Measurements from ENCODE around the gene C1orf56. TPM values are rescaled to one million over a fixed set of nuclear protein-coding genes. Genes with fewer than 3 reads are reported as not detected.

Gene C1orf56
- polyA plus RNA-seq, 1 donor from 2014 or later, result 0.87 TPM

DNA sequence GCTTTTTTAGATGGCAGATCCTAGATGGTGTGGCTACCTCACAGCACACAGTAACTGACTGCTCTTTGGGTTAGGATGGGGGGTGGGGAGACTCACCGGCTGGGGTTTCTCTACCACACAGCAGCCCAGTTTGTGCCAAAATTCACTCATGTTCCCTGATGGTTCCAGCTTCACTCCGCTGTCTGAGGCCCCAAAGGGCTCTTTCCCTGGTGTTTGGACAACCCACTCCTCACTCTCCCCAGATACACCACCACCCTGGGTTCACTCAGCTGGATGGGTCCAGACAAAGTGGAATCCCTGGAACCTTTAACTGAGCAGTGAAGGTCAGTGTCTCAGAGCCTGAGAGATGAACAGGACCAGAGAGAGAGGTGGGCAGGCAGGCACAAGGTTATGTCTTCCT lies 8.0 kb downstream of the C1orf56 start:
- Histone ChIP-seq H3K4me3 (ENCODE audit: low read length) (no peak overlapping the region), H3K9me2 (ENCODE audit: insufficient read depth, low read length) (no peaks in the 10 kb centered on the region), H3K79me2 (replicated peaks; ENCODE audit: insufficient read depth, low read length) (peaks cover 36% of the 10 kb centered on the region), H3K27ac (ENCODE audit: low read length) (no peak overlapping the region), H3F3A (ENCODE audit: insufficient read depth, low read length, poor library complexity, severe bottlenecking) (peaks cover 1% of the 10 kb centered on the region), H3K4me2 (ENCODE audit: low read length) (no peak overlapping the region), H3K9me3 (ENCODE audit: low read length) (no peaks in the 10 kb centered on the region), H3K9ac (ENCODE audit: low read length) (no peak overlapping the region), H2AFZ (ENCODE audit: low read depth, low read length) (no peak overlapping the region), H3K36me3 (ENCODE audit: insufficient read depth, low read length) (peaks cover 4% of the 10 kb centered on the region), H3K27me3 (ENCODE audit: insufficient read depth, low read depth, low read length) (no peaks in the 10 kb centered on the region), H4K20me1 (ENCODE audit: insufficient read depth) (no peaks in the 10 kb centered on the region)
- no peak for TF ChIP-seq TAF1 (IDR thresholded peaks at IDR 0.05; ENCODE audit: low read depth)
- no peak for TF ChIP-seq RAD21 (conservative IDR thresholded peaks at IDR 0.05)
- TF ChIP-seq POLR2AphosphoS5 (IDR thresholded peaks at IDR 0.05), result no peak
- TF ChIP-seq EP300 (conservative IDR thresholded peaks at IDR 0.05; ENCODE audit: poor library complexity, severe bottlenecking), result no peak
- TF ChIP-seq SMC3 (conservative IDR thresholded peaks at IDR 0.05; ENCODE audit: poor library complexity), result no peak
- TF ChIP-seq EZH2 (IDR thresholded peaks at IDR 0.05; ENCODE audit: borderline replicate concordance, insufficient read depth, low read length, poor library complexity, severe bottlenecking), result no peak
- TF ChIP-seq, protein P1, sequence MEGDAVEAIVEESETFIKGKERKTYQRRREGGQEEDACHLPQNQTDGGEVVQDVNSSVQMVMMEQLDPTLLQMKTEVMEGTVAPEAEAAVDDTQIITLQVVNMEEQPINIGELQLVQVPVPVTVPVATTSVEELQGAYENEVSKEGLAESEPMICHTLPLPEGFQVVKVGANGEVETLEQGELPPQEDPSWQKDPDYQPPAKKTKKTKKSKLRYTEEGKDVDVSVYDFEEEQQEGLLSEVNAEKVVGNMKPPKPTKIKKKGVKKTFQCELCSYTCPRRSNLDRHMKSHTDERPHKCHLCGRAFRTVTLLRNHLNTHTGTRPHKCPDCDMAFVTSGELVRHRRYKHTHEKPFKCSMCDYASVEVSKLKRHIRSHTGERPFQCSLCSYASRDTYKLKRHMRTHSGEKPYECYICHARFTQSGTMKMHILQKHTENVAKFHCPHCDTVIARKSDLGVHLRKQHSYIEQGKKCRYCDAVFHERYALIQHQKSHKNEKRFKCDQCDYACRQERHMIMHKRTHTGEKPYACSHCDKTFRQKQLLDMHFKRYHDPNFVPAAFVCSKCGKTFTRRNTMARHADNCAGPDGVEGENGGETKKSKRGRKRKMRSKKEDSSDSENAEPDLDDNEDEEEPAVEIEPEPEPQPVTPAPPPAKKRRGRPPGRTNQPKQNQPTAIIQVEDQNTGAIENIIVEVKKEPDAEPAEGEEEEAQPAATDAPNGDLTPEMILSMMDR (IDR thresholded peaks at IDR 0.05; ENCODE audit: poor library complexity, severe bottlenecking), result no peak
- no peak for TF ChIP-seq MXI1 (conservative IDR thresholded peaks at IDR 0.05; ENCODE audit: poor library complexity, severe bottlenecking)
- TF ChIP-seq, protein P2, sequence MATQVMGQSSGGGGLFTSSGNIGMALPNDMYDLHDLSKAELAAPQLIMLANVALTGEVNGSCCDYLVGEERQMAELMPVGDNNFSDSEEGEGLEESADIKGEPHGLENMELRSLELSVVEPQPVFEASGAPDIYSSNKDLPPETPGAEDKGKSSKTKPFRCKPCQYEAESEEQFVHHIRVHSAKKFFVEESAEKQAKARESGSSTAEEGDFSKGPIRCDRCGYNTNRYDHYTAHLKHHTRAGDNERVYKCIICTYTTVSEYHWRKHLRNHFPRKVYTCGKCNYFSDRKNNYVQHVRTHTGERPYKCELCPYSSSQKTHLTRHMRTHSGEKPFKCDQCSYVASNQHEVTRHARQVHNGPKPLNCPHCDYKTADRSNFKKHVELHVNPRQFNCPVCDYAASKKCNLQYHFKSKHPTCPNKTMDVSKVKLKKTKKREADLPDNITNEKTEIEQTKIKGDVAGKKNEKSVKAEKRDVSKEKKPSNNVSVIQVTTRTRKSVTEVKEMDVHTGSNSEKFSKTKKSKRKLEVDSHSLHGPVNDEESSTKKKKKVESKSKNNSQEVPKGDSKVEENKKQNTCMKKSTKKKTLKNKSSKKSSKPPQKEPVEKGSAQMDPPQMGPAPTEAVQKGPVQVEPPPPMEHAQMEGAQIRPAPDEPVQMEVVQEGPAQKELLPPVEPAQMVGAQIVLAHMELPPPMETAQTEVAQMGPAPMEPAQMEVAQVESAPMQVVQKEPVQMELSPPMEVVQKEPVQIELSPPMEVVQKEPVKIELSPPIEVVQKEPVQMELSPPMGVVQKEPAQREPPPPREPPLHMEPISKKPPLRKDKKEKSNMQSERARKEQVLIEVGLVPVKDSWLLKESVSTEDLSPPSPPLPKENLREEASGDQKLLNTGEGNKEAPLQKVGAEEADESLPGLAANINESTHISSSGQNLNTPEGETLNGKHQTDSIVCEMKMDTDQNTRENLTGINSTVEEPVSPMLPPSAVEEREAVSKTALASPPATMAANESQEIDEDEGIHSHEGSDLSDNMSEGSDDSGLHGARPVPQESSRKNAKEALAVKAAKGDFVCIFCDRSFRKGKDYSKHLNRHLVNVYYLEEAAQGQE (IDR thresholded peaks at IDR 0.05; ENCODE audit: borderline replicate concordance), result no peak

DNA sequence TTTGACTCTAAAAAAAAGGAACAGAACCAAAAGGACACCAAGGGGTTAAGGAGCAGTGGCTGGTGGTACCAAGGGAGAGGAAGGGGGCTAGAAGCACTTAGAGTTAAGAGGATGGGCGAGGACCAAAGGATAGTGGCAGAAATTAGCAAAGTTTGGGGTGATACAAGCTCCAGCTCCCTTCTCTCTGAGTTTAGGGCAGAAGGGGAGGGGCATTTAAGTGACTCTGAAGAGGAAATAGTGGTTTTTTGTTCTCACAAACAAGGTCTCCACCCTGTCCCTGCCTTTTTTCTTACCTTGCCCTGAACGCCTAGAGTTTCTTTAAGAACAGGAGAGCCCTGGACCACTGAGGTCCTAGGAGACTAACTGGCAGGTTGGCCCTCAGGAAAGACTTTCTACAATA lies 8.6 kb downstream of the C1orf56 start:
- H3K36me3 ChIP-seq (ENCODE audit: insufficient read depth, low read length), result peaks cover 4% of the 10 kb centered on the region
- H3K9me2 ChIP-seq (ENCODE audit: insufficient read depth, low read length), result no peaks in the 10 kb centered on the region
- H3K4me3 ChIP-seq (ENCODE audit: low read length), result no peak overlapping the region
- no peaks in the 10 kb centered on the region for H3K27me3 ChIP-seq (ENCODE audit: insufficient read depth, low read depth, low read length)
- H3K4me2 ChIP-seq (ENCODE audit: low read length), result no peak overlapping the region
- TF ChIP-seq TAF1 (IDR thresholded peaks at IDR 0.05; ENCODE audit: low read depth) (no peak), EZH2 (IDR thresholded peaks at IDR 0.05; ENCODE audit: borderline replicate concordance, insufficient read depth, low read length, poor library complexity, severe bottlenecking) (no peak), EP300 (conservative IDR thresholded peaks at IDR 0.05; ENCODE audit: poor library complexity, severe bottlenecking) (no peak), SMC3 (conservative IDR thresholded peaks at IDR 0.05; ENCODE audit: poor library complexity) (no peak)
- TF ChIP-seq, protein P2 (IDR thresholded peaks at IDR 0.05; ENCODE audit: borderline replicate concordance), result no peak
- H3K9me3 ChIP-seq (ENCODE audit: low read length), result no peaks in the 10 kb centered on the region
- H3F3A ChIP-seq (ENCODE audit: insufficient read depth, low read length, poor library complexity, severe bottlenecking), result peaks cover 6% of the 10 kb centered on the region
- H3K9ac ChIP-seq (ENCODE audit: low read length), result no peak overlapping the region
- H3K27ac ChIP-seq (ENCODE audit: low read length), result no peak overlapping the region
- no peak overlapping the region for H2AFZ ChIP-seq (ENCODE audit: low read depth, low read length)
- peaks cover 42% of the 10 kb centered on the region for H3K79me2 ChIP-seq (replicated peaks; ENCODE audit: insufficient read depth, low read length)
- H4K20me1 ChIP-seq (ENCODE audit: insufficient read depth), result no peaks in the 10 kb centered on the region
